ENCODE measurements around the gene CFAP54. TPM values are rescaled to one million over a fixed set of nuclear protein-coding genes. Genes with fewer than 3 reads are reported as not detected.
"Not testable (repeated sequence)": the region's sequence is repeated elsewhere in the genome, so short reads cannot be mapped to it uniquely, and the experiment has no call there.

CFAP54 gene
- total RNA-seq, 2 experiments from 2014 or later = 0.26 to 0.52 TPM

GRCh38 chr12:96606134-96606533 lies 116.8 kb downstream of the CFAP54 start:
- Mint-ChIP-seq H3K27ac (no peak overlapping the region), H3K9me3 (peaks cover 1% of the 10 kb centered on the region), H3K27me3 (peaks cover 55% of the 10 kb centered on the region), H3K36me3 (no peaks in the 10 kb centered on the region), H3K4me3 (no peak overlapping the region), H3K4me1 (no peaks in the 10 kb centered on the region)
- no peak for DNase-seq

DNA sequence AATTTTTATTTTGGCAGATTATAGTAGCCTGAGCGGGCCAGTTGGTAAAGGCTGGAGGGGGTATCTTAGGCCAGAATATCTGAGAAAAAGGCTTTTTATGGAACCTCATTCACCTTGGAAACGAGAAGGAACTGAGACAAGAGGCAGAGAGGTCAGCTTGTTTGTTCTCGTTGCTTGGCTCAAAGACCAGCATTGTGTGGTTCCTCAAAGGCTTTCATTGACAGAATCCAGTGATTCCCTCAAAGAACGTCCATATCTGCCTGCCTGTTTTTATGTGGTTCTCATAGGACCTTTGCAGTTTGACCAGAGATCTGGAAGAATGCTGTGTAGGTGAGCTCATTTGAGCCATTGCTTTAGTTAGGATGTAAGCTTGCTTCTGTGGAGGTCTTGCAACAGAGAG lies 117.3 kb downstream of the CFAP54 start:
- Mint-ChIP-seq H3K4me3 (no peak overlapping the region), H3K9me3 (peaks cover 3% of the 10 kb centered on the region), H3K27ac (no peak overlapping the region), H3K4me1 (no peaks in the 10 kb centered on the region), H3K27me3 (peaks cover 54% of the 10 kb centered on the region), H3K36me3 (no peaks in the 10 kb centered on the region)
- no peak for DNase-seq

- DNase-seq = no peak
- H3K9me3 Mint-ChIP-seq = peaks cover 1% of the 10 kb centered on the region
- no peaks in the 10 kb centered on the region for H3K36me3 Mint-ChIP-seq
- H3K27me3 Mint-ChIP-seq = peaks cover 5% of the 10 kb centered on the region
- no peak overlapping the region for H3K27ac Mint-ChIP-seq
- no peak overlapping the region for H3K4me3 Mint-ChIP-seq
- no peaks in the 10 kb centered on the region for H3K4me1 Mint-ChIP-seq
These were observed 127.8 kb downstream of the CFAP54 start for GRCh38 chr12:96617178-96617577.

- Mint-ChIP-seq H3K9me3 (no peaks in the 10 kb centered on the region), H3K4me1 (no peaks in the 10 kb centered on the region), H3K27me3 (no peaks in the 10 kb centered on the region), H3K36me3 (no peaks in the 10 kb centered on the region), H3K27ac (no peak overlapping the region), H3K4me3 (no peak overlapping the region)
- DNase-seq = no peak
These were observed 133.8 kb downstream of the CFAP54 start for GRCh38 chr12:96623155-96623554.

DNA sequence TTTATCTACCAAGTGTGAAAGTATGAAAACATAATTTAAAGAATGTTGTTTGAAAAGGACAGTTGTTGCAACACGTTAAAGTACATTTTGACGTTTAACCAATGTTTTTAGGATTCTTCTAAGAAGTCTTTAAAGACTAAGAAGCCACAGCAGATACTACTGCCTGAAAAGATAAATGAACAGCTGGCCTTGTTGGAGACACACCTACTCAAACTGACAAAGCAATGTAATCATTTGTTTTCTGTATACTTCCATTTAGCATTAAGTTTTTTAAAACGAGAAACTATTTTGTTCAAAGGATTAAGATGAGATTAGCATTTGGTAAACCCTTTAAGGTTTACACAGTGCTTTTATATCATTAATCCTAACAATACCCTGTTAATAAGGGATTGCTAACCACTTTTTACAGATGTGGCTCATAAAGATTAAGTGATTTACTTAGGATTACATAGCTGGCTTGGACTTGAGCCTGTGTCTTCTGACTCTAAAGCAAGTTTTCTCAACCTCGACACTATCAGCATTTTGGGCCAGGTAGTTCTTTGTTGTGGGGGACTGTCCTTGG lies 134.4 kb downstream of the CFAP54 start:
- Mint-ChIP-seq H3K9me3 (no peaks in the 10 kb centered on the region), H3K4me3 (no peak overlapping the region), H3K27ac (no peak overlapping the region), H3K27me3 (no peaks in the 10 kb centered on the region), H3K36me3 (no peaks in the 10 kb centered on the region), H3K4me1 (no peaks in the 10 kb centered on the region)
- no peak for DNase-seq

- H3K27ac Mint-ChIP-seq = no peak overlapping the region
- H3K4me3 Mint-ChIP-seq = no peak overlapping the region
- H3K4me1 Mint-ChIP-seq = no peaks in the 10 kb centered on the region
- H3K27me3 Mint-ChIP-seq = peaks cover 25% of the 10 kb centered on the region
- H3K36me3 Mint-ChIP-seq = no peaks in the 10 kb centered on the region
- no peak for DNase-seq
- no peaks in the 10 kb centered on the region for H3K9me3 Mint-ChIP-seq
These were observed 146.5 kb downstream of the CFAP54 start for GRCh38 chr12:96635844-96636243.

DNA sequence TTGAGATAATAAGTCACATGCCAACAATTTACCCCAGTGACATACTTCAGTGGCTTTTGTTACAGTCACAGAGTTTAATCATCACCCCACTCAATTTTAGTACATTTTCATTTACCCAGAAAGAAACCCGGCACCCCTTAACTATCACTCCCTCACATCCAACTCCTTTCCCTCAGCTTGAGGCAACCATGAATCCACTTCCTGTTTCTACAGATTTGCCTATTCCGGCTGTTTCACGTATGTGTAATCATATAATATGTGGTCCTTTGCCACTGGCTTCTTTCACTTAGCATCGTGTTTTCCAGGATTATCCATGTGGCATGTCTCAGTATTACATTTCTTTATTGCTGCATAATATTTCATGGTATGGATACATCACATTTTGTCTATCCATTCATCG lies 147.5 kb downstream of the CFAP54 start:
- Mint-ChIP-seq H3K36me3 (no peaks in the 10 kb centered on the region), H3K27ac (no peak overlapping the region), H3K27me3 (peaks cover 25% of the 10 kb centered on the region), H3K4me1 (no peaks in the 10 kb centered on the region), H3K9me3 (no peaks in the 10 kb centered on the region), H3K4me3 (no peak overlapping the region)
- no peak for DNase-seq

GRCh38 chr12:96648923-96649322 lies 159.5 kb downstream of the CFAP54 start:
- peaks cover 3% of the 10 kb centered on the region for H3K9me3 Mint-ChIP-seq
- H3K27ac Mint-ChIP-seq = no peak overlapping the region
- H3K27me3 Mint-ChIP-seq = no peaks in the 10 kb centered on the region

DNA sequence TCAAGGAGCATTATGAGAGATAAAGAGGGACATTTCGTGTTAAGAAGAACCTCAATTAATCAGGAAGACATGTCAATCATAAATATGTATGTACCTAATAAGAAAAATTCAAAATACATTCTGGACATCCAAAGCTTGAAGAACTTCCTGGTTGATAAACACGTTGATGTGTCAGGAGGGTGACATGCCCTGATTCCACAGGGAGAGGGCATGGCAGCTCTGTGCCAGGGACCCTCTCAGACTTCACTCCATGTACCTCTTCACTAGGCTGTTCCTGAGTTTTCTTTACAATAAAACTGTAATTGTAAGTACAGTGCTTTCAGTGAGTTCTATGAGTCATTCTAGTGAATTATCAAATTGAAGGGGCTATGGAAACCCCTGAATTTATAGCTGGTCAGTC lies 163.5 kb downstream of the CFAP54 start:
- no peaks in the 10 kb centered on the region for H3K36me3 Mint-ChIP-seq
- H3K4me1 Mint-ChIP-seq = no peaks in the 10 kb centered on the region
- DNase-seq = no peak
- H3K27ac Mint-ChIP-seq = no peak overlapping the region
- H3K27me3 Mint-ChIP-seq = no peaks in the 10 kb centered on the region
- H3K9me3 Mint-ChIP-seq = no peaks in the 10 kb centered on the region
- H3K4me3 Mint-ChIP-seq = no peak overlapping the region

More at GRCh38 chr12:96648923-96649322, 159.5 kb downstream of the CFAP54 start:
- Mint-ChIP-seq H3K36me3 (no peaks in the 10 kb centered on the region), H3K4me1 (no peaks in the 10 kb centered on the region), H3K4me3 (no peak overlapping the region)
- no peak for DNase-seq

- H3K4me1 Mint-ChIP-seq = no peaks in the 10 kb centered on the region
- H3K27ac Mint-ChIP-seq = no peak overlapping the region
- H3K4me3 Mint-ChIP-seq = no peak overlapping the region
- H3K36me3 Mint-ChIP-seq = no peaks in the 10 kb centered on the region
- H3K27me3 Mint-ChIP-seq = peaks cover 5% of the 10 kb centered on the region
- H3K9me3 Mint-ChIP-seq = no peaks in the 10 kb centered on the region
- DNase-seq = no peak
These were observed 168.7 kb downstream of the CFAP54 start for GRCh38 chr12:96658075-96658474.

GRCh38 chr12:96669786-96670185 lies 180.4 kb downstream of the CFAP54 start:
- Mint-ChIP-seq H3K27ac (no peak overlapping the region), H3K4me3 (no peak overlapping the region), H3K4me1 (no peaks in the 10 kb centered on the region), H3K27me3 (peaks cover 21% of the 10 kb centered on the region), H3K36me3 (no peaks in the 10 kb centered on the region), H3K9me3 (peaks cover 7% of the 10 kb centered on the region)
- no peak for DNase-seq

- Mint-ChIP-seq H3K27me3 (peaks cover 15% of the 10 kb centered on the region), H3K4me1 (no peaks in the 10 kb centered on the region), H3K27ac (no peak overlapping the region), H3K9me3 (peaks cover 7% of the 10 kb centered on the region), H3K36me3 (no peaks in the 10 kb centered on the region), H3K4me3 (no peak overlapping the region)
- DNase-seq = no peak
These were observed 181.0 kb downstream of the CFAP54 start for GRCh38 chr12:96670334-96670899.

DNA sequence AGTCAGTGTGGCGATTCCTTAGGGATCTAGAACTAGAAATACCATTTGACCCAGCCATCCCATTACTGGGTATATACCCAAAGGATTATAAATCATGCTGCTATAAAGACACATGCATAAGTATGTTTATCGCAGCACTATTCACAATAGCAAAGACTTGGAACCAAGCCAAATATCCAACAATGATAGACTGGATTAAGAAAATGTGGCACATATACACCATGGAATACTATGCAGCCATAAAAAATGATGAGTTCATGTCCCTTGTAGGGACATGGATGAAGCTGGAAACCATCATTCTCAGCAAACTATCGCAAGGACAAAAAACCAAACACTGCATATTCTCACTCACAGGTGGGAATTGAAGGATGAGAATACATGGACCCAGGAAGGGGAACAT lies 186.1 kb downstream of the CFAP54 start:
- not testable (repeated sequence) for H3K27me3 Mint-ChIP-seq, H3K4me3 Mint-ChIP-seq, DNase-seq, H3K36me3 Mint-ChIP-seq, H3K4me1 Mint-ChIP-seq, H3K9me3 Mint-ChIP-seq, H3K27ac Mint-ChIP-seq

DNA sequence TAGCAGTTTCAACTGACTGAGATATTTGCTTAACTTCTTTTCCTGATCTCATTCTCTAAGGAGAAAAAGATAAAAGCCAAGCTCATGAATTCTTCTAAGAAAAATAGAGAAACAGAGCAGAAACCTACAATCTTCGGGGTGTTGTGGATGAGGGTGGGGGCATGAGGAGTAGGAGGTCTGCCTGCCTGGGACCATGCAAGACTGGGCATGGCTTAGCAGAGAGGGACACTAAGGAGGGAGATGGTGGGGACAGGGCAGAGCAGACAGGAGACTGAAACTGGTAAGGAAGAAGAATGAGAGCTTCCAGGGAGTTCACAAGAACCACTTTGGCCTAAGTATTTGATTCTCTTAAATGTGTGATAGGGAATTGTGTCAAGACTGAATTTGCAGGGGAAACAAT lies 188.0 kb downstream of the CFAP54 start:
- no peak for DNase-seq
- Mint-ChIP-seq H3K9me3 (no peaks in the 10 kb centered on the region), H3K27ac (no peak overlapping the region), H3K4me3 (no peak overlapping the region), H3K36me3 (no peaks in the 10 kb centered on the region), H3K27me3 (no peaks in the 10 kb centered on the region), H3K4me1 (no peaks in the 10 kb centered on the region)

DNA sequence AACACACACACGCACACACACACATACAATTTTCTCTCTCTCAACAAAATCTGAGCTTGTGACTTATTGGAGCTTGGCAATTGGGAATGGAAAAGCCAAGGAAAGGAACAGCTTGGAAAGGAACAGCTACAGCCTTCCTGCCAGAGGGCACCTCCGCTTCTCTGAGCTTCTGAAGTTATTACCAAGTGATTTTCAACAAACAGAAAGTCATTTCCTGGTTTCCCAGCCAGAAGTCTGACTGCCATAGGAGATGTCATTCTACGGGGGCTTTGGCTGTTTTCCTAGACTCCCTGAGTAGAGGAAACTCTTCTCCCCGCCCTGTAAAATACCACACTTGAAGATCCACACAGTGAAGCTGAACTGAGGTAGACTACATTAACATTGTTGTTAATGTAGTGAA lies 198.3 kb downstream of the CFAP54 start:
- Mint-ChIP-seq H3K4me1 (no peaks in the 10 kb centered on the region), H3K27ac (no peak overlapping the region), H3K27me3 (peaks cover 5% of the 10 kb centered on the region), H3K4me3 (no peak overlapping the region), H3K9me3 (peaks cover 3% of the 10 kb centered on the region), H3K36me3 (no peaks in the 10 kb centered on the region)
- DNase-seq = no peak

- Mint-ChIP-seq H3K36me3 (no peaks in the 10 kb centered on the region), H3K4me3 (no peak overlapping the region), H3K9me3 (peaks cover 2% of the 10 kb centered on the region), H3K4me1 (no peaks in the 10 kb centered on the region), H3K27me3 (peaks cover 21% of the 10 kb centered on the region), H3K27ac (no peak overlapping the region)
- no peak for DNase-seq
These were observed 209.1 kb downstream of the CFAP54 start for GRCh38 chr12:96698521-96698920.
